SH-SY5Y (cell line): Measurements from ENCODE around the gene GJB5.

ENCODE experiments used
- GATA2 ChIP-seq: IDR thresholded peaks from 2 replicates; pipeline ENCODE4 v1.6.1; 2011; ENCODE audit warnings: mild to moderate bottlenecking, low read depth, low read length
- GATA3 ChIP-seq: IDR thresholded peaks from 2 replicates; pipeline ENCODE4 v1.6.1; 2011; ENCODE audit warnings: low read depth, mild to moderate bottlenecking, low read length, moderate library complexity

DNA sequence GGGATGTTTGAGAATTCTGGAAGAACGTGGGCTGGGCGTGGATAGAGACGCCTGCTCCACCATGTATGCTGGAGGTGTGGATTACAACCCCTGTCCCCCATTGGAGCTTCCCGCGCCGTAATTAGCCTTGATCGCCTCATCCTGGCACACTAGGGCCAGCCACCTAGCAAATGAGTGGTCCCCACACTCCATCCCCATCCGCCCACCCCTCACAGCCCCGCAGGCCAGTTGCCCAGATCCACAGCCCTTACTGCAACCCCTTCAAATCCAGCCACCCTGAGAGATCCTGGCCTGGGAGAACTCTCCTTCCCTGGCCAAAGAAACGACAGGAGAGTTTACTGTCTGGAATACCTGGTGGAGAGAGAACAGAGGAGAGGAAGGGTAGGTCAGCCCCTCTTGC is 37.6 kb downstream of the GJB5 start:
- TF ChIP-seq GATA2 (no peak), GATA3 (no peak)
